H1 (cell line): Measurements from ENCODE around the gene FCGR2B. TPM values are rescaled to one million over a fixed set of nuclear protein-coding genes. Genes with fewer than 3 reads are reported as not detected.

Experiments used
- CTCF ChIA-PET: fragments of 300-600 bp; sonication (Branson Sonifier 250); formaldehyde crosslinking; loops from one replicate; lab custom pipeline; 2021; ENCODE audit not compliant: partially characterized antibody; lab: Charles Lee
- POLR2A ChIA-PET: fragments of 300-600 bp; sonication (Branson Sonifier 250); formaldehyde crosslinking; loops from one replicate; lab custom pipeline; 2021; ENCODE audit warnings: inconsistent platforms; ENCODE audit not compliant: partially characterized antibody; lab: Charles Lee
- DNase-seq, 2 experiments: peaks; one replicate each; pipeline versions ENCODE4 v3.0.0 to v3.0.0-alpha.2; 2010 to 2022; ENCODE audit warnings: low spot score in 2 of 2, low read depth in 1 of 2, mixed read lengths in 1 of 2
- FAIRE-seq: peaks from 2 replicates; lab custom pipeline; 2011; peaks lifted over from hg19 to GRCh38; lab: Jason Lieb, UNC
- H2AFZ ChIP-seq: 2 replicates; pipeline ENCODE4 v1.8.1; 2012; ENCODE audit warnings: low read length, inconsistent platforms
- H2AK5ac ChIP-seq: 2 replicates; pipeline ENCODE4 v1.6.1; 2013; ENCODE audit warnings: low read depth, low read length
- H2BK120ac ChIP-seq: replicated peaks from 2 replicates; pipeline ENCODE3; 2013; ENCODE audit warnings: low read depth, low read length, inconsistent platforms
- H2BK12ac ChIP-seq: 2 replicates; pipeline ENCODE4 v1.6.1; 2013; ENCODE audit warnings: low read depth, low read length
- H2BK15ac ChIP-seq: 2 replicates; pipeline ENCODE4 v1.6.1; 2013; ENCODE audit warnings: low read length
- H2BK20ac ChIP-seq: 2 replicates; pipeline ENCODE4 v1.6.1; 2013; ENCODE audit warnings: low read length
- H2BK5ac ChIP-seq: 2 replicates; pipeline ENCODE4 v1.6.1; 2013; ENCODE audit warnings: low read depth, low read length
- H3K14ac ChIP-seq: 2 replicates; pipeline ENCODE4 v1.6.1; 2013; ENCODE audit warnings: inconsistent platforms; ENCODE audit not compliant: insufficient read length
- H3K18ac ChIP-seq: 2 replicates; pipeline ENCODE4 v1.6.1; 2013; ENCODE audit warnings: low read length; ENCODE audit errors: extremely low read depth
- H3K23ac ChIP-seq: 2 replicates; pipeline ENCODE4 v1.6.1; 2013; ENCODE audit warnings: inconsistent platforms; ENCODE audit not compliant: insufficient read length
- H3K23me2 ChIP-seq: 2 replicates; pipeline ENCODE4 v1.6.1; 2013; ENCODE audit warnings: low read depth, low read length
- H3K27ac ChIP-seq: 2 replicates; pipeline ENCODE4 v1.6.1; 2011; ENCODE audit warnings: low read depth, low read length, inconsistent platforms
- H3K27me3 ChIP-seq, 4 experiments: replicated peaks in 1 of 4; 1 replicate in 1 of 4; 2 replicates in 3 of 4; pipeline versions ENCODE4 v1.6.1 to v1.8.1; 2011 to 2013; ENCODE audit warnings: low read length in 3 of 4, mild to moderate bottlenecking in 3 of 4, inconsistent platforms in 2 of 4, mixed read lengths in 2 of 4, moderate library complexity in 1 of 4; ENCODE audit not compliant: control insufficient read depth in 3 of 4, insufficient read depth in 3 of 4; ENCODE audit errors: extremely low read depth in 1 of 4
- H3K36me3 ChIP-seq, 4 experiments: 2 replicates each; pipeline versions ENCODE4 v1.6.1 to v1.8.1; 2011 to 2013; ENCODE audit warnings: mild to moderate bottlenecking in 4 of 4, low read length in 3 of 4, moderate library complexity in 2 of 4, control low read depth in 1 of 4, inconsistent platforms in 1 of 4; ENCODE audit not compliant: insufficient read depth in 4 of 4, control insufficient read depth in 2 of 4
- H3K4ac ChIP-seq: replicated peaks from 2 replicates; pipeline ENCODE3; 2013; ENCODE audit warnings: low read length, low read depth, mixed read lengths, inconsistent platforms; ENCODE audit not compliant: insufficient read length
- H3K4me1 ChIP-seq, 4 experiments: replicated peaks in 1 of 4; 1 replicate in 1 of 4; 2 replicates in 3 of 4; pipeline versions ENCODE4 v1.6.1 to v1.8.1; 2011 to 2013; ENCODE audit warnings: low read length in 3 of 4, inconsistent platforms in 2 of 4, mixed read lengths in 1 of 4; ENCODE audit not compliant: insufficient read depth in 4 of 4, control insufficient read depth in 3 of 4
- H3K4me2 ChIP-seq, 2 experiments: 2 replicates each; pipeline versions ENCODE4 v1.6.1 to v1.8.1; 2011 to 2013; ENCODE audit warnings: low read depth in 2 of 2, low read length in 2 of 2, control low read depth in 1 of 2, inconsistent platforms in 1 of 2, mild to moderate bottlenecking in 1 of 2; ENCODE audit not compliant: insufficient read depth in 1 of 2
- H3K4me3 ChIP-seq, 4 experiments: fragments of 200-600, 300-600 bp in 1 of 4; sonication (generic), shearing (Covaris generic), sonication (Bioruptor Twin) in 1 of 4; 2 replicates each; pipeline versions ENCODE4 v1.5.1 to v1.8.1; 2011 to 2016; ENCODE audit warnings: low read length in 4 of 4, low read depth in 3 of 4, control low read depth in 2 of 4, inconsistent platforms in 2 of 4, mild to moderate bottlenecking in 2 of 4, mixed read lengths in 1 of 4, moderate library complexity in 1 of 4; ENCODE audit not compliant: insufficient read depth in 2 of 4; ENCODE audit errors: extremely low read depth in 1 of 4
- H3K56ac ChIP-seq: replicated peaks from 2 replicates; pipeline ENCODE3; 2013; ENCODE audit warnings: low read depth, mild to moderate bottlenecking, mixed read lengths, low read length, inconsistent platforms; ENCODE audit not compliant: insufficient read length
- H3K79me1 ChIP-seq: 2 replicates; pipeline ENCODE4 v1.6.1; 2013; ENCODE audit warnings: low read depth, low read length, control low read depth
- H3K79me2 ChIP-seq, 2 experiments: 2 replicates each; pipeline versions ENCODE4 v1.6.1 to v1.8.1; 2012 to 2013; ENCODE audit warnings: low read length in 2 of 2, mild to moderate bottlenecking in 2 of 2, inconsistent platforms in 1 of 2; ENCODE audit not compliant: insufficient read depth in 2 of 2, control insufficient read depth in 1 of 2
- H3K9ac ChIP-seq, 4 experiments: replicated peaks in 1 of 4; 1 replicate in 1 of 4; 2 replicates in 3 of 4; pipeline versions ENCODE4 v1.6.1 to v1.8.1; 2011 to 2013; ENCODE audit warnings: low read depth in 3 of 4, low read length in 3 of 4, control low read depth in 2 of 4, mild to moderate bottlenecking in 2 of 4, moderate library complexity in 2 of 4, inconsistent platforms in 1 of 4; ENCODE audit errors: extremely low read depth in 1 of 4
- H3K9me3 ChIP-seq, 2 experiments: 2 replicates each; pipeline versions ENCODE4 v1.6.1 to v1.8.1; 2012 to 2013; ENCODE audit warnings: mild to moderate bottlenecking in 2 of 2, moderate library complexity in 2 of 2, control low read depth in 1 of 2, inconsistent platforms in 1 of 2, low read depth in 1 of 2, low read length in 1 of 2, mixed read lengths in 1 of 2; ENCODE audit not compliant: insufficient read depth in 2 of 2
- H4K20me1 ChIP-seq, 2 experiments: replicated peaks in 1 of 2; 2 replicates each; pipeline versions ENCODE3 to v1.8.1; 2011 to 2013; ENCODE audit warnings: inconsistent platforms in 2 of 2, low read length in 2 of 2, mild to moderate bottlenecking in 1 of 2; ENCODE audit not compliant: insufficient read depth in 2 of 2, control insufficient read depth in 1 of 2
- H4K5ac ChIP-seq: 2 replicates; pipeline ENCODE4 v1.6.1; 2013; ENCODE audit warnings: low read length, low read depth, mixed read lengths, inconsistent platforms; ENCODE audit not compliant: insufficient read length
- H4K8ac ChIP-seq: 2 replicates; pipeline ENCODE4 v1.8.0; 2013; ENCODE audit warnings: mild to moderate bottlenecking, moderate library complexity, low read length, inconsistent platforms; ENCODE audit not compliant: insufficient read depth; ENCODE audit errors: extremely low read depth
- H4K91ac ChIP-seq: replicated peaks from 2 replicates; pipeline ENCODE3; 2013; ENCODE audit warnings: low read length, mixed read lengths, inconsistent platforms; ENCODE audit not compliant: insufficient read length
- BACH1 ChIP-seq: IDR thresholded peaks from 2 replicates; pipeline ENCODE4 v1.6.1; 2012; ENCODE audit warnings: low read length, improper control_type of control experiment
- WGBS, 2 experiments: shearing (Covaris generic) in 1 of 2; methylation state at CpG; one replicate each; pipeline versions ENCODE4 v1.1.6 to v1.1.7; 2013 to 2015; ENCODE audit warnings: low lambda C conversion rate in 2 of 2, mixed read lengths in 2 of 2, inconsistent platforms in 1 of 2, low coverage in 1 of 2, missing lambda C conversion rate in 1 of 2; ENCODE audit not compliant: insufficient replicate concordance in 2 of 2, insufficient coverage in 1 of 2, insufficient read length in 1 of 2; ENCODE audit errors: extremely low coverage in 1 of 2, missing lambda C conversion rate in 1 of 2; 5-methylcytosine and 5-hydroxymethylcytosine counted together
- polyA plus RNA-seq, 7 experiments: library from polyadenylated mRNA; depleted of rRNA in 3 of 7; stranded (reverse) in 5 of 7; unstranded in 2 of 7; fragments of >200 nt in 5 of 7; fragments of 200-250 nt in 2 of 7; gene quantifications; 1 replicate in 5 of 7; 2 replicates in 1 of 7; 4 replicates in 1 of 7; pipeline versions ENCODE4 v1.2.1 to v1.2.3, GENCODE V29; 2011 to 2013; ENCODE audit warnings: missing spikeins in 2 of 7, mixed read lengths in 2 of 7
- total RNA-seq: library from RNA; stranded (reverse); fragmentation: NEBNext Ultra II Directional; extraction: Animal tissue kit (Norgen Biotek cat#: 25700); gene quantifications from 2 replicates; pipeline ENCODE4 v1.2.1, GENCODE V29; 2021

Gene FCGR2B
- total and polyA plus RNA-seq, 2 of the 8 experiments (the other 6 are each of a cell fraction or from before 2014, with no cell fraction given), result 0.05 TPM; not detected in 1

- Histone ChIP-seq H3K4me1 (no peaks in the 10 kb centered on the region), H3K18ac (no peak within 1 kb of the TSS), H3K14ac (no peak within 1 kb of the TSS), H2BK12ac (no peak within 1 kb of the TSS), H4K91ac (no peak within 1 kb of the TSS), H3K27me3 (peaks cover 0 to 2% (median 0%) of the 10 kb centered on the region in 4 experiments; a peak in 1 of 7 replicates), H2BK5ac (no peak within 1 kb of the TSS), H3K4me2 (no peak within 1 kb of the TSS), H2BK120ac (no peak within 1 kb of the TSS), H3K9ac (no peak within 1 kb of the TSS), H4K8ac (no peak within 1 kb of the TSS), H3K27ac (no peak within 1 kb of the TSS), H3K9me3 (no peaks in the 10 kb centered on the region), H3K56ac (peak within 1 kb of the TSS; percentile 14), H3K4ac (no peak within 1 kb of the TSS), H4K20me1 (no peaks in the 10 kb centered on the region), H3K79me1 (no peaks in the 10 kb centered on the region), H2AFZ (no peak within 1 kb of the TSS), H3K23ac (no peak within 1 kb of the TSS), H3K79me2 (no peaks in the 10 kb centered on the region), H3K4me3 (no peak within 1 kb of the TSS), H4K5ac (no peak within 1 kb of the TSS), H3K23me2 (no peaks in the 10 kb centered on the region), H2BK15ac (no peak within 1 kb of the TSS), H2AK5ac (no peak within 1 kb of the TSS), H2BK20ac (no peak within 1 kb of the TSS), H3K36me3 (no peaks in the 10 kb centered on the region)
- POLR2A ChIA-PET, result interaction anchor here (1.7 kb wide), 1 partner anchor 20 kb away, joined by 7 read pairs; no protein-coding TSS in a partner anchor
- CTCF ChIA-PET, result interaction anchor here (0.9 kb wide), 1 partner anchor 17 kb away, joined by 3 read pairs; no protein-coding TSS in a partner anchor
- WGBS, 2 experiments, result 62% methylated on average over 4 of the region's 4 CpGs; no CpG with 5 or more reads in 1 of the 2 experiments
- DNase-seq, result no peak
- no peak for FAIRE-seq
- no peak for TF ChIP-seq BACH1
Measured at GRCh38 chr1:161706482-161707347, 43.8 kb downstream of the FCGR2B start, which contains the start of gene FCRLA. Gene FCRLA (plus strand): TSS chr1:161707229. CDS start chr1:161707265, 36 bp downstream.
